Panc1 (cell line): ENCODE measurements around the gene APP. TPM values are rescaled to one million over a fixed set of nuclear protein-coding genes. Genes with fewer than 3 reads are reported as not detected.

Experiments used
- ATAC-seq: fragments of 200-7000 bp; cut with Tn5 transposase; 2 replicates; pipeline ENCODE4 v1.9.1; 2020; ENCODE audit warnings: mild to moderate bottlenecking, moderate library complexity
- BruUV-seq: library from RNA; stranded (reverse); fragments of 400-500 nt; replicated peaks from 2 replicates; lab custom pipeline; 2021; lab: Mats Ljungman, UMichigan
- CTCF ChIA-PET: fragments of 300-600 bp; sonication (Branson Sonifier 250); formaldehyde crosslinking; loops from one replicate; lab custom pipeline; 2022; ENCODE audit warnings: antibody characterized with exemption; lab: Charles Lee
- POLR2A ChIA-PET: fragments of 300-600 bp; sonication (Branson Sonifier 250); formaldehyde crosslinking; loops from one replicate; lab custom pipeline; 2022; ENCODE audit warnings: antibody characterized with exemption; lab: Charles Lee
- DNase-seq: peaks from one replicate; pipeline ENCODE4 v3.0.0-alpha.2; 2010; ENCODE audit warnings: low read depth, low spot score
- H3K27ac ChIP-seq: 2 replicates; pipeline ENCODE4 v1.5.1; 2011; ENCODE audit warnings: mild to moderate bottlenecking, low read length, inconsistent platforms
- H3K27me3 ChIP-seq: fragments of 200-500 bp; sonication (Bioruptor generic); 2 replicates; pipeline ENCODE4 v1.6.0; 2014; ENCODE audit warnings: low read length, inconsistent platforms; ENCODE audit not compliant: control insufficient read depth, insufficient read depth
- H3K36me3 ChIP-seq: fragments of 200-500 bp; sonication (Bioruptor generic); 2 replicates; pipeline ENCODE4 v1.5.1; 2014; ENCODE audit warnings: inconsistent platforms, mild to moderate bottlenecking, low read length, moderate library complexity; ENCODE audit not compliant: control insufficient read depth, insufficient read depth
- H3K4me1 ChIP-seq: 2 replicates; pipeline ENCODE4 v1.5.1; 2011; ENCODE audit warnings: inconsistent platforms, mild to moderate bottlenecking, low read length, moderate library complexity; ENCODE audit not compliant: control insufficient read depth, insufficient read depth
- H3K4me3 ChIP-seq, 2 experiments: 2 replicates each; pipeline ENCODE4 v1.5.1; 2011 to 2012; ENCODE audit warnings: low read depth in 2 of 2, low read length in 2 of 2, mild to moderate bottlenecking in 2 of 2, inconsistent platforms in 1 of 2, moderate library complexity in 1 of 2
- H3K9me3 ChIP-seq: fragments of 200-500 bp; sonication (Bioruptor generic); 2 replicates; pipeline ENCODE4 v1.5.1; 2014; ENCODE audit warnings: low read depth, mild to moderate bottlenecking, inconsistent platforms, low read length, moderate library complexity; ENCODE audit not compliant: control insufficient read depth, insufficient read depth
- CTCF ChIP-seq: fragments of 450-650 bp; IDR thresholded peaks from 2 replicates; pipeline ENCODE4 v1.5.1; 2017; ENCODE audit warnings: mild to moderate bottlenecking
- POLR2AphosphoS5 ChIP-seq: IDR thresholded peaks from 2 replicates; pipeline ENCODE4 v1.6.1; 2012; ENCODE audit warnings: mild to moderate bottlenecking, low read depth, low read length, moderate library complexity
- REST ChIP-seq, 2 experiments: IDR thresholded peaks; 2 replicates each; pipeline ENCODE4 v1.6.1; 2011 to 2012; ENCODE audit warnings: low read depth in 2 of 2, control low read depth in 1 of 2, low read length in 1 of 2, mild to moderate bottlenecking in 1 of 2, moderate library complexity in 1 of 2; ENCODE audit not compliant: insufficient read depth in 1 of 2
- SIN3A ChIP-seq: IDR thresholded peaks from 2 replicates; pipeline ENCODE4 v1.6.1; 2012; ENCODE audit warnings: low read depth, mild to moderate bottlenecking, low read length, moderate library complexity, borderline replicate concordance; ENCODE audit not compliant: insufficient read depth
- TCF7L2 ChIP-seq: IDR thresholded peaks from 2 replicates; pipeline ENCODE4 v1.6.1; 2011; ENCODE audit warnings: mild to moderate bottlenecking, low read depth, low read length, inconsistent platforms
- in situ Hi-C: cut with HindIII; loops from 2 replicates; pipeline ENCODE4 v1.10.0; 2016; ENCODE audit warnings: low sequenced_read_pairs, low pct_unique_long_range_greater_than_20kb
- intact Hi-C: fragments of 100-400 bp; cut with micrococcal nuclease; formaldehyde crosslinking; loops from one replicate; pipeline ENCODE4 v1.10.0; 2022; ENCODE audit not compliant: unreplicated experiment
- total RNA-seq: library from RNA; stranded (reverse); gene quantifications from one replicate; pipeline ENCODE4 v1.2.1, GENCODE V29; 2021; ENCODE audit not compliant: unreplicated experiment

The APP gene
- total RNA-seq, 1 experiment from 2014 or later = 542 TPM

GRCh38 chr21:25916226-25916625, 254.3 kb downstream of the APP start:
- TF ChIP-seq CTCF (no peak), TCF7L2 (no peak)
- CTCF ChIA-PET = no interaction called here
- no TSS peak for BruUV-seq
- Histone ChIP-seq H3K9me3 (no peaks in the 10 kb centered on the region), H3K27ac (no peak overlapping the region), H3K36me3 (no peaks in the 10 kb centered on the region), H3K27me3 (no peaks in the 10 kb centered on the region), H3K4me3 (no peak overlapping the region), H3K4me1 (peaks cover 9% of the 10 kb centered on the region)
- in situ Hi-C loops (no loop called here), intact Hi-C loops (no loop called here)
- POLR2A ChIA-PET = no interaction called here
- no peak for ATAC-seq
- no peak for DNase-seq

- H3K4me1 ChIP-seq = peaks cover 9% of the 10 kb centered on the region
- CTCF ChIA-PET = no interaction called here
These were observed 257.1 kb downstream of the APP start for GRCh38 chr21:25913479-25913878.

More at GRCh38 chr21:25913479-25913878, 257.1 kb downstream of the APP start:
- Histone ChIP-seq H3K9me3 (no peaks in the 10 kb centered on the region), H3K4me3 (no peak overlapping the region), H3K27ac (no peak overlapping the region), H3K27me3 (no peaks in the 10 kb centered on the region), H3K36me3 (no peaks in the 10 kb centered on the region)
- intact Hi-C loops = no loop called here
- DNase-seq = no peak
- POLR2A ChIA-PET = no interaction called here
- no peak for TF ChIP-seq TCF7L2
- TF ChIP-seq CTCF = no peak
- TF ChIP-seq REST (IDR thresholded peaks at IDR 0.05; ENCODE audit: insufficient read depth in 1 of 2, low read depth in 2 of 2, low read length in 1 of 2) = no peak
- TF ChIP-seq POLR2AphosphoS5 = no peak
- TF ChIP-seq SIN3A = no peak
- in situ Hi-C loops = no loop called here
- TSS peak; percentile 10 for BruUV-seq
- ATAC-seq = no peak
